H9 (cell line): ENCODE measurements around the gene DERA. TPM values are rescaled to one million over a fixed set of nuclear protein-coding genes. Genes with fewer than 3 reads are reported as not detected.

Experiments
- DNase-seq: peaks from one replicate; pipeline ENCODE4 v3.0.0-alpha.2; 2017
- H2AFZ ChIP-seq: one replicate; pipeline ENCODE4 v1.6.1; 2013; ENCODE audit warnings: mild to moderate bottlenecking, low read length, control low read depth, moderate library complexity
- H2AK5ac ChIP-seq: 2 replicates; pipeline ENCODE4 v1.6.1; 2013; ENCODE audit warnings: low read length, control low read depth, mixed read lengths; ENCODE audit not compliant: insufficient read length
- H2BK120ac ChIP-seq: one replicate; pipeline ENCODE4 v1.6.1; 2013; ENCODE audit warnings: low read depth, mild to moderate bottlenecking, low read length, control low read depth, inconsistent platforms; ENCODE audit not compliant: poor library complexity, severe bottlenecking
- H2BK12ac ChIP-seq: 2 replicates; pipeline ENCODE4 v1.6.1; 2013; ENCODE audit warnings: low read length, control low read depth, mixed read lengths, low read depth; ENCODE audit not compliant: insufficient read length
- H2BK15ac ChIP-seq: 2 replicates; pipeline ENCODE4 v1.6.1; 2013; ENCODE audit warnings: low read depth, low read length, control low read depth
- H2BK20ac ChIP-seq: one replicate; pipeline ENCODE4 v1.6.1; 2013; ENCODE audit warnings: low read depth, mild to moderate bottlenecking, low read length, control low read depth, inconsistent platforms; ENCODE audit not compliant: poor library complexity, severe bottlenecking
- H2BK5ac ChIP-seq: 2 replicates; pipeline ENCODE4 v1.6.1; 2013; ENCODE audit warnings: low read length, control low read depth, mixed read lengths; ENCODE audit not compliant: insufficient read length
- H3K14ac ChIP-seq: 2 replicates; pipeline ENCODE4 v1.6.1; 2013; ENCODE audit warnings: low read length, control low read depth; ENCODE audit not compliant: insufficient read depth
- H3K18ac ChIP-seq: 2 replicates; pipeline ENCODE4 v1.6.1; 2013; ENCODE audit warnings: low read depth, mild to moderate bottlenecking, mixed read lengths, low read length, control low read depth; ENCODE audit not compliant: insufficient read length
- H3K23ac ChIP-seq: 2 replicates; pipeline ENCODE4 v1.6.1; 2013; ENCODE audit warnings: low read length, control low read depth, mixed read lengths, low read depth; ENCODE audit not compliant: insufficient read length
- H3K23me2 ChIP-seq: 2 replicates; pipeline ENCODE4 v1.6.1; 2013; ENCODE audit warnings: low read depth, mild to moderate bottlenecking, mixed read lengths, low read length, control low read depth; ENCODE audit not compliant: insufficient read length, poor library complexity, severe bottlenecking
- H3K27ac ChIP-seq: 2 replicates; pipeline ENCODE4 v1.5.1; 2013; ENCODE audit warnings: low read length, control low read depth, mixed read lengths, low read depth; ENCODE audit not compliant: insufficient read length
- H3K27me3 ChIP-seq: 2 replicates; pipeline ENCODE4 v1.6.1; 2013; ENCODE audit warnings: low read length, control low read depth, inconsistent platforms; ENCODE audit not compliant: insufficient read depth
- H3K4ac ChIP-seq: 2 replicates; pipeline ENCODE4 v1.6.1; 2013; ENCODE audit warnings: low read depth, mild to moderate bottlenecking, control low read depth, inconsistent platforms, low read length, moderate library complexity
- H3K4me1 ChIP-seq: 2 replicates; pipeline ENCODE4 v1.6.1; 2013; ENCODE audit warnings: low read length, control low read depth, inconsistent platforms; ENCODE audit not compliant: insufficient read depth
- H3K4me2 ChIP-seq: 2 replicates; pipeline ENCODE4 v1.6.1; 2013; ENCODE audit warnings: low read length, control low read depth, mixed read lengths; ENCODE audit not compliant: insufficient read length, insufficient read depth
- H3K56ac ChIP-seq: 2 replicates; pipeline ENCODE4 v1.6.1; 2013; ENCODE audit warnings: low read depth, mild to moderate bottlenecking, mixed read lengths, low read length, control low read depth; ENCODE audit not compliant: insufficient read length
- H3K79me1 ChIP-seq: 2 replicates; pipeline ENCODE4 v1.6.1; 2013; ENCODE audit warnings: low read depth, mild to moderate bottlenecking, moderate library complexity, low read length, control low read depth, inconsistent platforms; ENCODE audit not compliant: insufficient read depth, poor library complexity, severe bottlenecking
- H3K79me2 ChIP-seq: 2 replicates; pipeline ENCODE4 v1.6.1; 2013; ENCODE audit warnings: low read length, control low read depth, inconsistent platforms; ENCODE audit not compliant: insufficient read depth
- H3K9ac ChIP-seq: 2 replicates; pipeline ENCODE4 v1.6.1; 2013; ENCODE audit warnings: low read length, control low read depth, mixed read lengths; ENCODE audit not compliant: insufficient read length; ENCODE audit errors: extremely low read depth
- H3K9me3 ChIP-seq: one replicate; pipeline ENCODE4 v1.6.1; 2013; ENCODE audit warnings: low read depth, low read length, inconsistent platforms; ENCODE audit not compliant: control insufficient read depth
- H3T11ph ChIP-seq: one replicate; pipeline ENCODE4 v1.6.1; 2013; ENCODE audit warnings: mild to moderate bottlenecking, low read length, control low read depth, inconsistent platforms
- H4K20me1 ChIP-seq: one replicate; pipeline ENCODE4 v1.6.1; 2013; ENCODE audit not compliant: control insufficient read depth, insufficient read length, insufficient read depth
- H4K5ac ChIP-seq: 2 replicates; pipeline ENCODE4 v1.6.1; 2013; ENCODE audit warnings: low read depth, mild to moderate bottlenecking, mixed read lengths, low read length, control low read depth; ENCODE audit not compliant: insufficient read length
- H4K8ac ChIP-seq: replicated peaks from 2 replicates; pipeline ENCODE4 v1.6.1; 2013; ENCODE audit warnings: low read length, control low read depth, mixed read lengths, low read depth; ENCODE audit not compliant: insufficient read length
- H4K91ac ChIP-seq: 2 replicates; pipeline ENCODE4 v1.6.1; 2013; ENCODE audit warnings: low read depth, mild to moderate bottlenecking, moderate library complexity, mixed read lengths, low read length, control low read depth; ENCODE audit not compliant: insufficient read length
- H3K27ac Mint-ChIP-seq, 3 experiments: 2 replicates in 2 of 3; 3 replicates in 1 of 3; pipeline ENCODE4 v1.8.0; 2020 to 2021; ENCODE audit warnings: mixed read lengths in 3 of 3, mild to moderate bottlenecking in 1 of 3, moderate library complexity in 1 of 3
- H3K27me3 Mint-ChIP-seq: 2 replicates; pipeline ENCODE4 v1.8.0; 2021; ENCODE audit warnings: low read depth, mild to moderate bottlenecking, moderate library complexity, mixed read lengths
- H3K36me3 Mint-ChIP-seq, 3 experiments: 2 replicates in 2 of 3; 3 replicates in 1 of 3; pipeline ENCODE4 v1.8.0; 2020 to 2021; ENCODE audit warnings: low read depth in 3 of 3, mixed read lengths in 3 of 3; ENCODE audit not compliant: insufficient read depth in 1 of 3
- H3K4me1 Mint-ChIP-seq, 2 experiments: 2 replicates each; pipeline ENCODE4 v1.8.0; 2020; ENCODE audit warnings: mixed read lengths in 2 of 2
- H3K4me3 Mint-ChIP-seq, 2 experiments: 2 replicates in 1 of 2; 3 replicates in 1 of 2; pipeline ENCODE4 v1.8.0; 2020 to 2021; ENCODE audit warnings: mild to moderate bottlenecking in 2 of 2, mixed read lengths in 2 of 2, moderate library complexity in 1 of 2
- H3K9me3 Mint-ChIP-seq, 2 experiments: 2 replicates in 1 of 2; 3 replicates in 1 of 2; pipeline ENCODE4 v1.8.0; 2020; ENCODE audit warnings: mild to moderate bottlenecking in 2 of 2, mixed read lengths in 2 of 2, moderate library complexity in 1 of 2
- CTCF ChIP-seq: fragments of 200-600 bp; sonication (generic); conservative IDR thresholded peaks from 3 replicates; pipeline ENCODE4 v1.8.0; 2021; ENCODE audit warnings: antibody characterized with exemption, mild to moderate bottlenecking
- WGBS: extraction: QIAGEN DNeasy Blood & Tissue Kit; methylation state at CpG from one replicate; pipeline ENCODE4 v1.1.7; 2013; ENCODE audit warnings: missing lambda C conversion rate, low lambda C conversion rate, mixed read lengths; ENCODE audit not compliant: insufficient read length; ENCODE audit errors: extremely low coverage; 5-methylcytosine and 5-hydroxymethylcytosine counted together
- total RNA-seq: library from RNA; stranded (reverse); gene quantifications from 2 replicates; pipeline ENCODE4 v1.2.1, GENCODE V29; 2021

DERA gene
- total RNA-seq, 1 experiment from 2014 or later: 20.9 TPM

GRCh38 chr12:15979096-15980092, 68.3 kb downstream of the DERA start:
- H3K79me2 ChIP-seq: no peaks in the 10 kb centered on the region
- peaks cover 14% of the 10 kb centered on the region in 2 experiments for H3K4me1 Mint-ChIP-seq
- H2BK12ac ChIP-seq: no peak overlapping the region
- no peaks in the 10 kb centered on the region for H3K23me2 ChIP-seq
- H4K91ac ChIP-seq: no peak overlapping the region
- H3K9me3 ChIP-seq: no peaks in the 10 kb centered on the region
- H4K20me1 ChIP-seq: no peaks in the 10 kb centered on the region
- no peak overlapping the region for H3K9ac ChIP-seq
- H3K14ac ChIP-seq: no peak overlapping the region
- no peak overlapping the region for H3K4me3 Mint-ChIP-seq
- no peak overlapping the region for H2BK120ac ChIP-seq
- H3K56ac ChIP-seq: no peak overlapping the region
- H3K27me3 Mint-ChIP-seq: no peaks in the 10 kb centered on the region
- H2AFZ ChIP-seq: no peak overlapping the region
- no peak overlapping the region for H2BK20ac ChIP-seq
- no peak overlapping the region for H3K23ac ChIP-seq
- H3K27ac ChIP-seq: no peak overlapping the region
- H3K18ac ChIP-seq: no peak overlapping the region
- no peak overlapping the region for H3K4me2 ChIP-seq
- no peak overlapping the region for H3K27ac Mint-ChIP-seq
- no peak overlapping the region for H3K4ac ChIP-seq
- peak; percentile 70 for DNase-seq
- no peaks in the 10 kb centered on the region for H3K9me3 Mint-ChIP-seq
- peak; percentile 81 for TF ChIP-seq CTCF
- H3K36me3 Mint-ChIP-seq: peaks cover 0 to 7% (median 4%) of the 10 kb centered on the region in 3 experiments; a peak in 2 of 7 replicates
- no peak overlapping the region for H4K5ac ChIP-seq
- no peak overlapping the region for H3T11ph ChIP-seq
- peaks cover 1% of the 10 kb centered on the region; the same call in 1 of the 2 replicates for H3K4me1 ChIP-seq
- H2BK5ac ChIP-seq: no peak overlapping the region
- no peak overlapping the region for H2AK5ac ChIP-seq
- H4K8ac ChIP-seq: no peak overlapping the region
- no peaks in the 10 kb centered on the region for H3K27me3 ChIP-seq
- no peaks in the 10 kb centered on the region for H3K79me1 ChIP-seq
- WGBS: no CpG with 5 or more reads among the region's 2 CpGs
- H2BK15ac ChIP-seq: no peak overlapping the region
